Keratinocyte (primary cell): ENCODE measurements around the gene EDC4. TPM values are rescaled to one million over a fixed set of nuclear protein-coding genes. Genes with fewer than 3 reads are reported as not detected.

ENCODE experiments used
- DNase-seq: peaks from one replicate; pipeline ENCODE4 v3.0.0-alpha.2; 2011; ENCODE audit warnings: low read depth, missing footprints, low spot score
- FAIRE-seq: peaks from 2 replicates; lab custom pipeline; 2011; peaks lifted over from hg19 to GRCh38; lab: Jason Lieb, UNC
- H2AFZ ChIP-seq: 2 replicates; pipeline ENCODE4 v1.6.0; 2012; ENCODE audit warnings: low read length, control low read depth, inconsistent platforms; ENCODE audit not compliant: control insufficient read depth
- H3K27ac ChIP-seq: 2 replicates; pipeline ENCODE4 v1.5.1; 2011; ENCODE audit warnings: low read length; ENCODE audit not compliant: control insufficient read depth, insufficient read depth
- H3K27me3 ChIP-seq: 3 replicates; pipeline ENCODE4 v1.6.0; 2011; ENCODE audit warnings: low read length; ENCODE audit not compliant: control insufficient read depth, insufficient read depth; ENCODE audit errors: extremely low read depth
- H3K36me3 ChIP-seq, 2 experiments: 2 replicates in 1 of 2; 3 replicates in 1 of 2; pipeline ENCODE4 v1.5.1; 2011; ENCODE audit warnings: low read length in 2 of 2, mild to moderate bottlenecking in 1 of 2; ENCODE audit not compliant: control insufficient read depth in 2 of 2, insufficient read depth in 2 of 2; ENCODE audit errors: extremely low read depth in 1 of 2
- H3K4me1 ChIP-seq: 3 replicates; pipeline ENCODE4 v1.5.1; 2011; ENCODE audit warnings: low read length; ENCODE audit not compliant: control insufficient read depth, insufficient read depth; ENCODE audit errors: extremely low read depth
- H3K4me2 ChIP-seq: 3 replicates; pipeline ENCODE4 v1.6.0; 2011; ENCODE audit warnings: low read depth, low read length; ENCODE audit not compliant: control insufficient read depth, insufficient read depth; ENCODE audit errors: extremely low read depth
- H3K4me3 ChIP-seq, 3 experiments: fragments of 200-600 bp in 1 of 3; sonication (generic) in 1 of 3; 2 replicates in 2 of 3; 3 replicates in 1 of 3; pipeline ENCODE4 v1.5.1; 2011 to 2016; ENCODE audit warnings: low read length in 3 of 3, mild to moderate bottlenecking in 3 of 3, control low read depth in 2 of 3, inconsistent platforms in 1 of 3, low read depth in 1 of 3, mixed read lengths in 1 of 3, mixed run types in 1 of 3, moderate library complexity in 1 of 3; ENCODE audit not compliant: control insufficient read depth in 2 of 3, insufficient read depth in 2 of 3; ENCODE audit errors: extremely low read depth in 1 of 3
- H3K79me2 ChIP-seq: 2 replicates; pipeline ENCODE4 v1.6.0; 2012; ENCODE audit warnings: low read length; ENCODE audit not compliant: control insufficient read depth, insufficient read depth
- H3K9ac ChIP-seq: 3 replicates; pipeline ENCODE4 v1.6.0; 2011; ENCODE audit warnings: low read length; ENCODE audit not compliant: control insufficient read depth, insufficient read depth; ENCODE audit errors: extremely low read depth
- H3K9me1 ChIP-seq: 3 replicates; pipeline ENCODE4 v1.6.0; 2011; ENCODE audit warnings: low read length; ENCODE audit not compliant: control insufficient read depth, insufficient read depth; ENCODE audit errors: extremely low read depth
- H3K9me3 ChIP-seq: 2 replicates; pipeline ENCODE4 v1.5.1; 2012; ENCODE audit warnings: low read depth, low read length; ENCODE audit not compliant: control insufficient read depth
- H4K20me1 ChIP-seq: 3 replicates; pipeline ENCODE4 v1.6.0; 2011; ENCODE audit warnings: low read length; ENCODE audit not compliant: control insufficient read depth, insufficient read depth; ENCODE audit errors: extremely low read depth
- CTCF ChIP-seq, 3 experiments: IDR thresholded peaks in 1 of 3; conservative IDR thresholded peaks in 1 of 3; optimal IDR thresholded peaks in 1 of 3; 2 replicates in 2 of 3; 3 replicates in 1 of 3; pipeline versions ENCODE3 to v1.5.1; 2011; ENCODE audit warnings: low read length in 3 of 3, mild to moderate bottlenecking in 3 of 3, moderate library complexity in 2 of 3, control low read depth in 1 of 3, inconsistent platforms in 1 of 3; ENCODE audit not compliant: insufficient read depth in 2 of 3; ENCODE audit errors: extremely low read depth in 1 of 3
- EZH2 ChIP-seq: IDR thresholded peaks from one replicate; pipeline ENCODE4 v1.6.1; 2012; ENCODE audit warnings: inconsistent platforms, mild to moderate bottlenecking, low read length, moderate library complexity
- dilution Hi-C: fragments of 300-500 bp; cut with MboI; formaldehyde crosslinking; loops from one replicate; pipeline ENCODE4 v1.7.0; 2020; ENCODE audit warnings: low sequenced_read_pairs; ENCODE audit not compliant: extremely low pct_ligation_motif_present
- polyA plus RNA-seq, 5 experiments: library from polyadenylated mRNA; depleted of rRNA in 3 of 5; stranded (reverse) in 3 of 5; stranded (forward) in 1 of 5; unstranded in 1 of 5; fragments of >200 nt; gene quantifications; 1 replicate in 1 of 5; 2 replicates in 3 of 5; 3 replicates in 1 of 5; pipeline versions ENCODE4 v1.2.1 to v1.2.3, GENCODE V29; 2011 to 2012; ENCODE audit warnings: missing spikeins in 2 of 5, low read depth in 1 of 5, low replicate concordance in 1 of 5

Gene EDC4
- polyA plus RNA-seq, 1 donor (not counting 4 experiments of a cell fraction or from before 2014, with no cell fraction given), result 16.7 TPM

- H3K9me1 ChIP-seq, result no peaks in the 10 kb centered on the region
- H3K4me2 ChIP-seq, result peak overlapping the region; percentile 86
- H3K9ac ChIP-seq, result peak overlapping the region; percentile 94
- H3K79me2 ChIP-seq, result peaks cover 25% of the 10 kb centered on the region
- H3K9me3 ChIP-seq, result no peaks in the 10 kb centered on the region
- dilution Hi-C loops, result no loop called here
- peaks cover 4 to 6% of the 10 kb centered on the region in 2 experiments for H3K36me3 ChIP-seq
- peak overlapping the region; percentile 95 for H3K27ac ChIP-seq
- DNase-seq (no peak), FAIRE-seq (no peak)
- H3K4me1 ChIP-seq, result peaks cover 45% of the 10 kb centered on the region
- peak overlapping the region; percentile 56 to 92 (median 79) for H3K4me3 ChIP-seq
- no peak for TF ChIP-seq CTCF (optimal IDR thresholded peaks at IDR 0.05 in 1 of 3, IDR thresholded peaks at IDR 0.05 in 1 of 3, conservative IDR thresholded peaks at IDR 0.05 in 1 of 3; ENCODE audit: extremely low read depth in 1 of 3, insufficient read depth in 2 of 3, low read length in 3 of 3)
- no peak for TF ChIP-seq EZH2
- H3K27me3 ChIP-seq, result no peaks in the 10 kb centered on the region
- peak overlapping the region; percentile 96 for H2AFZ ChIP-seq
- H4K20me1 ChIP-seq, result no peaks in the 10 kb centered on the region
Measured at GRCh38 chr16:67841198-67841815, 31.5 kb upstream of the EDC4 start.

- dilution Hi-C loops, result no loop called here
- peak within 1 kb of the TSS; percentile 99 for H2AFZ ChIP-seq
- H3K9me1 ChIP-seq, result no peaks in the 10 kb centered on the region
- H3K9ac ChIP-seq, result peak within 1 kb of the TSS; percentile 94
- H3K4me1 ChIP-seq, result peaks cover 46% of the 10 kb centered on the region
- no peaks in the 10 kb centered on the region for H3K27me3 ChIP-seq
- no peaks in the 10 kb centered on the region for H3K9me3 ChIP-seq
- H3K36me3 ChIP-seq, result peaks cover 4 to 6% of the 10 kb centered on the region in 2 experiments
- DNase-seq, result no peak
- peaks cover 25% of the 10 kb centered on the region for H3K79me2 ChIP-seq
- peak within 1 kb of the TSS; percentile 86 for H3K4me2 ChIP-seq
- FAIRE-seq, result peak; percentile 32
- H3K4me3 ChIP-seq, result peak within 1 kb of the TSS; percentile 56 to 92 (median 79)
- H4K20me1 ChIP-seq, result no peaks in the 10 kb centered on the region
- H3K27ac ChIP-seq, result peak within 1 kb of the TSS; percentile 95
- TF ChIP-seq CTCF (optimal IDR thresholded peaks at IDR 0.05 in 1 of 3, IDR thresholded peaks at IDR 0.05 in 1 of 3, conservative IDR thresholded peaks at IDR 0.05 in 1 of 3; ENCODE audit: extremely low read depth in 1 of 3, insufficient read depth in 2 of 3, low read length in 3 of 3) (peak; percentile 90 to 97 (median 94)), EZH2 (no peak)
Measured at GRCh38 chr16:67841816-67842508, 30.9 kb upstream of the EDC4 start, which contains the start of gene THAP11. Gene THAP11 (plus strand): TSS chr16:67842320. CDS start chr16:67842555, 235 bp downstream.
